Osteocyte (in vitro differentiated cells): ENCODE results near the gene KRT16. TPM values are rescaled to one million over a fixed set of nuclear protein-coding genes. Genes with fewer than 3 reads are reported as not detected.

Experiments
- DNase-seq: peaks from one replicate; pipeline ENCODE4 v3.0.0; 2021; ENCODE audit warnings: mixed read lengths; ENCODE audit not compliant: unreplicated experiment; ENCODE audit errors: extremely low spot score
- H3K27ac Mint-ChIP-seq: one replicate; pipeline ENCODE4 v1.8.0; 2021; ENCODE audit warnings: mild to moderate bottlenecking, mixed read lengths; ENCODE audit not compliant: unreplicated experiment
- H3K27me3 Mint-ChIP-seq: one replicate; pipeline ENCODE4 v1.8.0; 2021; ENCODE audit warnings: mixed read lengths; ENCODE audit not compliant: unreplicated experiment
- H3K36me3 Mint-ChIP-seq: one replicate; pipeline ENCODE4 v1.8.0; 2021; ENCODE audit warnings: mixed read lengths; ENCODE audit not compliant: unreplicated experiment
- H3K4me1 Mint-ChIP-seq: one replicate; pipeline ENCODE4 v1.8.0; 2021; ENCODE audit warnings: mixed read lengths; ENCODE audit not compliant: unreplicated experiment
- H3K4me3 Mint-ChIP-seq: one replicate; pipeline ENCODE4 v1.8.0; 2021; ENCODE audit warnings: mild to moderate bottlenecking, moderate library complexity, mixed read lengths; ENCODE audit not compliant: unreplicated experiment
- H3K9me3 Mint-ChIP-seq: one replicate; pipeline ENCODE4 v1.8.0; 2021; ENCODE audit warnings: mixed read lengths; ENCODE audit not compliant: unreplicated experiment
- total RNA-seq: library from RNA; stranded (reverse); gene quantifications from 2 replicates; pipeline ENCODE4 v1.2.1, GENCODE V29; 2021
- TF ChIP-seq, protein P1 (sequence below): fragments of 200-600 bp; sonication (generic); IDR thresholded peaks from 2 replicates; pipeline ENCODE4 v1.5.0; 2021; ENCODE audit warnings: antibody characterized with exemption, mild to moderate bottlenecking, moderate library complexity

KRT16 gene
- total RNA-seq, 1 donor from 2014 or later = 1.4 TPM

DNA sequence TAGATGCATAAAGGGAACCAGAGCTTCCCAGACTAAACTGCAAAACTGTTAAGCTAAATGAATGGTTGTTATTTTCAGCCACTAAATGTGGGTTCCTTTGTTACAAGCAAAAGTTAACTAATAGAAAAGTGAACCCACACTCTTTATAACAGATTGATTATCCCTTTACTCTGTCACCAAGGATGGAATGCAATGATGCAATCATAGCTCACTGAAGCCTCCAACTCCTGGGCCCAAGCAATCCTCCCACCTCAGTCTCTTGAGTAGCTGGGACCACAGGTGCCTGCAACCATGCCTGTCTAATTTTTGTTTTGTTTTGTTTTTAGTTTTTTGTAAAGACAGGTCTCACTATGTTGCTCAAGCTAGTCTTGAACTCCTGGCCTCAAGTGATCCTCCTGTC lies 47.2 kb downstream of the KRT16 start:
- Mint-ChIP-seq H3K9me3 (no peaks in the 10 kb centered on the region), H3K36me3 (no peaks in the 10 kb centered on the region), H3K27me3 (peaks cover 72% of the 10 kb centered on the region), H3K27ac (no peak overlapping the region), H3K4me3 (no peak overlapping the region), H3K4me1 (no peaks in the 10 kb centered on the region)
- TF ChIP-seq, protein P1, sequence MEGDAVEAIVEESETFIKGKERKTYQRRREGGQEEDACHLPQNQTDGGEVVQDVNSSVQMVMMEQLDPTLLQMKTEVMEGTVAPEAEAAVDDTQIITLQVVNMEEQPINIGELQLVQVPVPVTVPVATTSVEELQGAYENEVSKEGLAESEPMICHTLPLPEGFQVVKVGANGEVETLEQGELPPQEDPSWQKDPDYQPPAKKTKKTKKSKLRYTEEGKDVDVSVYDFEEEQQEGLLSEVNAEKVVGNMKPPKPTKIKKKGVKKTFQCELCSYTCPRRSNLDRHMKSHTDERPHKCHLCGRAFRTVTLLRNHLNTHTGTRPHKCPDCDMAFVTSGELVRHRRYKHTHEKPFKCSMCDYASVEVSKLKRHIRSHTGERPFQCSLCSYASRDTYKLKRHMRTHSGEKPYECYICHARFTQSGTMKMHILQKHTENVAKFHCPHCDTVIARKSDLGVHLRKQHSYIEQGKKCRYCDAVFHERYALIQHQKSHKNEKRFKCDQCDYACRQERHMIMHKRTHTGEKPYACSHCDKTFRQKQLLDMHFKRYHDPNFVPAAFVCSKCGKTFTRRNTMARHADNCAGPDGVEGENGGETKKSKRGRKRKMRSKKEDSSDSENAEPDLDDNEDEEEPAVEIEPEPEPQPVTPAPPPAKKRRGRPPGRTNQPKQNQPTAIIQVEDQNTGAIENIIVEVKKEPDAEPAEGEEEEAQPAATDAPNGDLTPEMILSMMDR = no peak
- DNase-seq = no peak

DNA sequence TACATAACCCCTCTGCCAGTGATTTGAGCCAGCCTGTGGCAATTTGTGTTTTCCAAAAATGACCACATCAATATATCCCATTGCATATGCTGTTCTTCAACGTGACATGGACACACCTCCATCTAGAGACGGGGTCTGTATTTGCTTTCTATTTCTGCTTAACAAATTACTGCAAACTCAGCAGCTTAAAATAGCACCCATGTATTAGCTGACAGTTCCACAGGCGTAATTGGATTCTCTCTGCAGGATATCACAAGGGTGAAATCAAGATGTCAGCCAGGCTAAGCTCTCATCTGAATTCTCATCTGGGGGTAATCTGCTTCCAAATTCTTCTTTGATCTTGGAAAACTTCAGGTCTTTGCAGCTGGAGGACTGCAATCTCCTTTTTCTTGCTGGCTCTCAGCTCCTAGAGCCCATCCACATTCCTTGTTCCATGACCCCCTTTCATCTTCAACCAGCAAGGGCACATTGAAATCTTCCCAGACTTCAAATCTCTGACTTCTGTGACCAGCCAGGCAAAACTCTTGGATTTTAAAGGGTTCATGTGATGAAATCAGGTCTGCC lies 48.9 kb downstream of the KRT16 start:
- DNase-seq = no peak
- TF ChIP-seq, protein P1 = no peak
- H3K4me3 Mint-ChIP-seq = no peak overlapping the region
- H3K27me3 Mint-ChIP-seq = peaks cover 69% of the 10 kb centered on the region
- no peak overlapping the region for H3K27ac Mint-ChIP-seq
- H3K36me3 Mint-ChIP-seq = no peaks in the 10 kb centered on the region
- H3K4me1 Mint-ChIP-seq = no peaks in the 10 kb centered on the region
- no peaks in the 10 kb centered on the region for H3K9me3 Mint-ChIP-seq

DNA sequence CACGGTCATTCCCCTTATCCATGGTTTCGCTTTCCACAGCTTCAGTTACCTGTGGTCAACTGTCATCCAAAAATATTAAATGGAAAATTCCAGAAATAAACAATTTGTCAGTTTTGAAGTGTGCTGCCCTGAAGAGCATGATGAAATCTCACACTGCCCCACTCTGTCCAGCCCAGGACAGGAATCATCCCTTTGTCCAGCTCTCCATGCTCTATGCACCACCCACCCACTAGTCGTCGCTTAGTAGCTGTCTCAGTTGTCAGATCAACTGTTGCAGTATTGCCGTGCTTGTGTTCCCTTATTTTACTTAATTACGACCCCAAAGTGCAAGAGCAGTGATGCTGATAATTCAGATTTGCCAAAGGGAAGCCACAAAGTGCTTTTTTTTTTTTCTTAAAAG lies 51.0 kb downstream of the KRT16 start:
- Mint-ChIP-seq H3K4me1 (no peaks in the 10 kb centered on the region), H3K9me3 (no peaks in the 10 kb centered on the region), H3K27ac (no peak overlapping the region), H3K27me3 (peaks cover 69% of the 10 kb centered on the region), H3K36me3 (no peaks in the 10 kb centered on the region), H3K4me3 (no peak overlapping the region)
- TF ChIP-seq, protein P1 = no peak
- DNase-seq = no peak

Other genes with a start within 250 kb of the KRT16 start
- not detected in 2 replicates for gene KRT33B, start 243.0 kb downstream of the KRT16 start, total RNA-seq
- not detected in 2 replicates for gene KRT34, start 230.5 kb downstream of the KRT16 start, total RNA-seq
- gene KRT31, start 215.2 kb downstream of the KRT16 start, total RNA-seq = not detected in 2 replicates
- gene KRT37, start 188.2 kb downstream of the KRT16 start, total RNA-seq = not detected in 2 replicates
- not detected in 2 replicates for gene KRT38, start 171.8 kb downstream of the KRT16 start, total RNA-seq
- not detected in 2 replicates for gene KRT32, start 145.4 kb downstream of the KRT16 start, total RNA-seq
- not detected in 2 replicates for gene KRT35, start 131.6 kb downstream of the KRT16 start, total RNA-seq
- not detected in 2 replicates for gene KRT36, start 122.9 kb downstream of the KRT16 start, total RNA-seq
- gene KRT13, start 107.2 kb downstream of the KRT16 start, total RNA-seq = not detected in 2 replicates
- gene KRT15, start 93.9 kb downstream of the KRT16 start, total RNA-seq = not detected in 2 replicates
- 0.65 and 1.5 TPM in 2 replicates for gene KRT19, start 84.5 kb downstream of the KRT16 start, total RNA-seq
- gene KRT9, start 40.7 kb downstream of the KRT16 start, total RNA-seq = 0.30 TPM in 1 of 2 replicates, not detected in the other
- not detected in 2 replicates for gene KRT14, start 25.9 kb downstream of the KRT16 start, total RNA-seq
- 40.5 and 43.2 TPM in 2 replicates for gene KRT17, start 11.8 kb upstream of the KRT16 start, total RNA-seq
- gene EIF1, start 76.1 kb upstream of the KRT16 start, total RNA-seq = 1,019 and 1,057 TPM in 2 replicates
- not detected in 2 replicates for gene GAST, start 99.6 kb upstream of the KRT16 start, total RNA-seq
- 0.11 and 0.24 TPM in 2 replicates for gene HAP1, start 121.9 kb upstream of the KRT16 start, total RNA-seq
- gene JUP, start 173.9 kb upstream of the KRT16 start, total RNA-seq = 79.8 and 92.6 TPM in 2 replicates
- gene P3H4, start 199.2 kb upstream of the KRT16 start, total RNA-seq = 67.8 and 72.8 TPM in 2 replicates
- 408 and 426 TPM in 2 replicates for gene FKBP10, start 200.2 kb upstream of the KRT16 start, total RNA-seq
- gene NT5C3B, start 223.5 kb upstream of the KRT16 start, total RNA-seq = 58.9 and 63.6 TPM in 2 replicates
- not detected in 2 replicates for gene KLHL10, start 225.1 kb upstream of the KRT16 start, total RNA-seq